Measurements from ENCODE around the gene LRBA.

LRBA gene

GRCh38 chr4:150628073-150628472 lies 387.0 kb downstream of the LRBA start:
- no peak overlapping the region for H4K8ac ChIP-seq (ENCODE audit: low read depth, low read length)
- no peak overlapping the region for H3K23ac ChIP-seq (ENCODE audit: low read depth, low read length, poor library complexity)
- H3K14ac ChIP-seq (ENCODE audit: low read length): no peak overlapping the region
- DNase-seq (ENCODE audit: low spot score): no peak
- H3K4ac ChIP-seq (ENCODE audit: low read length): no peak overlapping the region
- no peak overlapping the region for H3K27ac ChIP-seq (replicated peaks; ENCODE audit: low read length)
- H3K9ac ChIP-seq (ENCODE audit: low read depth, low read length, poor library complexity): no peak overlapping the region
- no peak overlapping the region for H3K4me2 ChIP-seq (ENCODE audit: insufficient read depth, low read length, poor library complexity, severe bottlenecking)
- WGBS, 2 donors (ENCODE audit: extremely low coverage in 2 of 2, insufficient read length in 2 of 2, insufficient replicate concordance in 1 of 2): no CpG with 5 or more reads among the region's 2 CpGs
- H2AFZ ChIP-seq (ENCODE audit: low read length): no peak overlapping the region
- H3K4me1 ChIP-seq (ENCODE audit: control insufficient read depth in 2 of 2, insufficient read depth in 1 of 2, low read depth in 1 of 2, low read length in 2 of 2): no peaks in the 10 kb centered on the region
- H3K27me3 ChIP-seq (ENCODE audit: control insufficient read depth in 3 of 3, insufficient read depth in 3 of 3, low read depth in 1 of 3, low read length in 3 of 3): no peaks in the 10 kb centered on the region
- no peak overlapping the region for H2BK12ac ChIP-seq (ENCODE audit: low read length)
- no peaks in the 10 kb centered on the region for H3K36me3 ChIP-seq (replicated peaks in 1 of 2; ENCODE audit: control insufficient read depth in 2 of 2, insufficient read depth in 2 of 2, low read length in 2 of 2)
- H3K4me3 ChIP-seq (ENCODE audit: low read length in 2 of 2): no peak overlapping the region
- H2BK5ac ChIP-seq (ENCODE audit: low read length): no peak overlapping the region
- H2BK120ac ChIP-seq (ENCODE audit: low read depth, low read length): no peak overlapping the region
- H2AK5ac ChIP-seq (ENCODE audit: low read depth, low read length): no peak overlapping the region
- no peaks in the 10 kb centered on the region for H3K79me1 ChIP-seq (ENCODE audit: low read depth, low read length)
- peaks cover 0 to 4% of the 10 kb centered on the region in 2 donors for H3K9me3 ChIP-seq (replicated peaks in 1 of 2; ENCODE audit: control insufficient read depth in 2 of 2, insufficient read depth in 1 of 2, low read depth in 1 of 2, low read length in 2 of 2)
- H2BK15ac ChIP-seq (ENCODE audit: low read length): no peak overlapping the region
- no peak overlapping the region for H4K91ac ChIP-seq (ENCODE audit: low read depth, low read length, poor library complexity)
- no peak overlapping the region for H3K18ac ChIP-seq (ENCODE audit: low read length)

- Histone ChIP-seq H3K9me3 (replicated peaks in 1 of 2; ENCODE audit: control insufficient read depth in 2 of 2, insufficient read depth in 1 of 2, low read depth in 1 of 2, low read length in 2 of 2) (no peaks in the 10 kb centered on the region), H3K27me3 (ENCODE audit: control insufficient read depth in 3 of 3, insufficient read depth in 3 of 3, low read depth in 1 of 3, low read length in 3 of 3) (no peaks in the 10 kb centered on the region), H3K79me1 (ENCODE audit: low read depth, low read length) (no peaks in the 10 kb centered on the region), H3K23ac (ENCODE audit: low read depth, low read length, poor library complexity) (no peak overlapping the region), H3K14ac (ENCODE audit: low read length) (no peak overlapping the region), H2BK120ac (ENCODE audit: low read depth, low read length) (no peak overlapping the region), H3K18ac (ENCODE audit: low read length) (no peak overlapping the region), H3K4me3 (ENCODE audit: low read length in 2 of 2) (no peak overlapping the region), H2AK5ac (ENCODE audit: low read depth, low read length) (no peak overlapping the region), H3K4me1 (ENCODE audit: control insufficient read depth in 2 of 2, insufficient read depth in 1 of 2, low read depth in 1 of 2, low read length in 2 of 2) (no peaks in the 10 kb centered on the region), H4K91ac (ENCODE audit: low read depth, low read length, poor library complexity) (no peak overlapping the region), H3K36me3 (replicated peaks in 1 of 2; ENCODE audit: control insufficient read depth in 2 of 2, insufficient read depth in 2 of 2, low read length in 2 of 2) (no peaks in the 10 kb centered on the region), H2BK15ac (ENCODE audit: low read length) (no peak overlapping the region), H4K8ac (ENCODE audit: low read depth, low read length) (no peak overlapping the region), H2AFZ (ENCODE audit: low read length) (no peak overlapping the region), H2BK5ac (ENCODE audit: low read length) (no peak overlapping the region), H3K4ac (ENCODE audit: low read length) (no peak overlapping the region), H2BK12ac (ENCODE audit: low read length) (no peak overlapping the region), H3K27ac (replicated peaks; ENCODE audit: low read length) (no peak overlapping the region), H3K4me2 (ENCODE audit: insufficient read depth, low read length, poor library complexity, severe bottlenecking) (no peak overlapping the region), H3K9ac (ENCODE audit: low read depth, low read length, poor library complexity) (no peak overlapping the region)
- no peak for DNase-seq (ENCODE audit: low spot score)
- WGBS, 2 donors (ENCODE audit: extremely low coverage in 2 of 2, insufficient read length in 2 of 2, insufficient replicate concordance in 1 of 2): no CpG with 5 or more reads among the region's 2 CpGs
Measured at GRCh38 chr4:150625033-150625432, 390.1 kb downstream of the LRBA start.

GRCh38 chr4:150624055-150624454 lies 391.0 kb downstream of the LRBA start:
- Histone ChIP-seq H3K23ac (ENCODE audit: low read depth, low read length, poor library complexity) (no peak overlapping the region), H3K27ac (replicated peaks; ENCODE audit: low read length) (no peak overlapping the region), H2BK120ac (ENCODE audit: low read depth, low read length) (no peak overlapping the region), H4K91ac (ENCODE audit: low read depth, low read length, poor library complexity) (no peak overlapping the region), H3K79me1 (ENCODE audit: low read depth, low read length) (no peaks in the 10 kb centered on the region), H3K4me1 (ENCODE audit: control insufficient read depth in 2 of 2, insufficient read depth in 1 of 2, low read depth in 1 of 2, low read length in 2 of 2) (no peaks in the 10 kb centered on the region), H2BK15ac (ENCODE audit: low read length) (no peak overlapping the region), H3K9me3 (replicated peaks in 1 of 2; ENCODE audit: control insufficient read depth in 2 of 2, insufficient read depth in 1 of 2, low read depth in 1 of 2, low read length in 2 of 2) (no peaks in the 10 kb centered on the region), H2BK5ac (ENCODE audit: low read length) (no peak overlapping the region), H3K18ac (ENCODE audit: low read length) (no peak overlapping the region), H3K4me3 (ENCODE audit: low read length in 2 of 2) (no peak overlapping the region), H3K27me3 (ENCODE audit: control insufficient read depth in 3 of 3, insufficient read depth in 3 of 3, low read depth in 1 of 3, low read length in 3 of 3) (no peaks in the 10 kb centered on the region), H2AK5ac (ENCODE audit: low read depth, low read length) (no peak overlapping the region), H3K4me2 (ENCODE audit: insufficient read depth, low read length, poor library complexity, severe bottlenecking) (no peak overlapping the region), H4K8ac (ENCODE audit: low read depth, low read length) (no peak overlapping the region), H2BK12ac (ENCODE audit: low read length) (no peak overlapping the region), H3K14ac (ENCODE audit: low read length) (no peak overlapping the region), H2AFZ (ENCODE audit: low read length) (no peak overlapping the region), H3K36me3 (replicated peaks in 1 of 2; ENCODE audit: control insufficient read depth in 2 of 2, insufficient read depth in 2 of 2, low read length in 2 of 2) (no peaks in the 10 kb centered on the region), H3K4ac (ENCODE audit: low read length) (no peak overlapping the region), H3K9ac (ENCODE audit: low read depth, low read length, poor library complexity) (no peak overlapping the region)
- WGBS, 2 donors (ENCODE audit: extremely low coverage in 2 of 2, insufficient read length in 2 of 2, insufficient replicate concordance in 1 of 2): no CpG with 5 or more reads among the region's 1 CpG
- DNase-seq (ENCODE audit: low spot score): no peak

GRCh38 chr4:150619042-150619441 lies 396.0 kb downstream of the LRBA start:
- no peak overlapping the region for H4K91ac ChIP-seq (ENCODE audit: low read depth, low read length, poor library complexity)
- no peak overlapping the region for H3K4ac ChIP-seq (ENCODE audit: low read length)
- H3K79me1 ChIP-seq (ENCODE audit: low read depth, low read length): no peaks in the 10 kb centered on the region
- H3K27me3 ChIP-seq (ENCODE audit: control insufficient read depth in 3 of 3, insufficient read depth in 3 of 3, low read depth in 1 of 3, low read length in 3 of 3): no peaks in the 10 kb centered on the region
- H4K8ac ChIP-seq (ENCODE audit: low read depth, low read length): no peak overlapping the region
- H3K4me1 ChIP-seq (ENCODE audit: control insufficient read depth in 2 of 2, insufficient read depth in 1 of 2, low read depth in 1 of 2, low read length in 2 of 2): no peaks in the 10 kb centered on the region
- H3K36me3 ChIP-seq (replicated peaks in 1 of 2; ENCODE audit: control insufficient read depth in 2 of 2, insufficient read depth in 2 of 2, low read length in 2 of 2): no peaks in the 10 kb centered on the region
- H3K4me3 ChIP-seq (ENCODE audit: low read length in 2 of 2): no peak overlapping the region
- H2BK12ac ChIP-seq (ENCODE audit: low read length): no peak overlapping the region
- no peaks in the 10 kb centered on the region for H3K9me3 ChIP-seq (replicated peaks in 1 of 2; ENCODE audit: control insufficient read depth in 2 of 2, insufficient read depth in 1 of 2, low read depth in 1 of 2, low read length in 2 of 2)
- H2AFZ ChIP-seq (ENCODE audit: low read length): no peak overlapping the region
- H3K14ac ChIP-seq (ENCODE audit: low read length): no peak overlapping the region
- H2BK120ac ChIP-seq (ENCODE audit: low read depth, low read length): no peak overlapping the region
- no peak overlapping the region for H3K27ac ChIP-seq (replicated peaks; ENCODE audit: low read length)
- H3K18ac ChIP-seq (ENCODE audit: low read length): no peak overlapping the region
- no peak overlapping the region for H2BK15ac ChIP-seq (ENCODE audit: low read length)
- H2BK5ac ChIP-seq (ENCODE audit: low read length): no peak overlapping the region
- H3K9ac ChIP-seq (ENCODE audit: low read depth, low read length, poor library complexity): no peak overlapping the region
- DNase-seq (ENCODE audit: low spot score): no peak
- H3K4me2 ChIP-seq (ENCODE audit: insufficient read depth, low read length, poor library complexity, severe bottlenecking): no peak overlapping the region
- no CpG with 5 or more reads among the region's 1 CpG for WGBS, 2 donors (ENCODE audit: extremely low coverage in 2 of 2, insufficient read length in 2 of 2, insufficient replicate concordance in 1 of 2)
- H3K23ac ChIP-seq (ENCODE audit: low read depth, low read length, poor library complexity): no peak overlapping the region
- no peak overlapping the region for H2AK5ac ChIP-seq (ENCODE audit: low read depth, low read length)
